GM12801 (cell line): ENCODE measurements around the gene B4GALNT4.

Source experiments
- CTCF ChIP-seq: IDR thresholded peaks from one replicate; pipeline ENCODE4 v1.5.1; 2011; ENCODE audit warnings: control low read depth; ENCODE audit not compliant: insufficient read length; ENCODE audit errors: extremely low read depth

B4GALNT4 gene

GRCh38 chr11:363948-364761, 5.1 kb upstream of the B4GALNT4 start:
- TF ChIP-seq CTCF: no peak

- TF ChIP-seq CTCF: no peak
Observed at GRCh38 chr11:364991-365725, 4.1 kb upstream of the B4GALNT4 start.

- no peak for TF ChIP-seq CTCF
Observed at GRCh38 chr11:365831-366230, 3.5 kb upstream of the B4GALNT4 start.

GRCh38 chr11:367956-368413, 1.3 kb upstream of the B4GALNT4 start:
- TF ChIP-seq CTCF: no peak

GRCh38 chr11:368414-369335, 624 bp upstream of the B4GALNT4 start:
- no peak for TF ChIP-seq CTCF

GRCh38 chr11:370070-370941, 1.0 kb downstream of the B4GALNT4 start:
- no peak for TF ChIP-seq CTCF
